Suprapubic skin (tissue), 4 donors: ENCODE results near the gene TARS3.

Experiments used
- CTCF ChIP-seq, 2 donors: fragments of 200-600 bp in 1 of 2; fragments of 450-650 bp in 1 of 2; sonication (generic) in 1 of 2; IDR thresholded peaks; one replicate each; pipeline ENCODE4 v1.5.1; 2016 to 2019; ENCODE audit warnings: antibody characterized with exemption in 2 of 2, mild to moderate bottlenecking in 1 of 2, moderate library complexity in 1 of 2
- EP300 ChIP-seq: sonication (generic); formaldehyde crosslinking; IDR thresholded peaks from one replicate; pipeline ENCODE4 v1.6.1; 2017; ENCODE audit warnings: antibody characterized with exemption
- POLR2A ChIP-seq, 2 donors: fragments of 450-650 bp; IDR thresholded peaks; one replicate each; pipeline ENCODE4 v1.6.1; 2017; ENCODE audit warnings: antibody characterized with exemption in 2 of 2, mild to moderate bottlenecking in 2 of 2, moderate library complexity in 2 of 2
- POLR2AphosphoS5 ChIP-seq, 3 donors: sonication (generic); formaldehyde crosslinking; IDR thresholded peaks; one replicate each; pipeline ENCODE4 v1.6.1; 2017; ENCODE audit warnings: antibody characterized with exemption in 3 of 3

GRCh38 chr15:101686718-101687117 is 37.6 kb downstream of the TARS3 start:
- TF ChIP-seq EP300: no peak
- TF ChIP-seq CTCF (IDR thresholded peaks at IDR 0.05): no peak
- no peak for TF ChIP-seq POLR2A (IDR thresholded peaks at IDR 0.05)
- TF ChIP-seq POLR2AphosphoS5 (IDR thresholded peaks at IDR 0.05): no peak
